CD14-positive monocyte (primary cell): ENCODE measurements around the gene DCDC2. TPM values are rescaled to one million over a fixed set of nuclear protein-coding genes. Genes with fewer than 3 reads are reported as not detected.

Experiments used
- DNase-seq, 3 donors: peaks; one replicate each; pipeline ENCODE4 v3.0.0-alpha.2; 2011 to 2022
- H2AFZ ChIP-seq: 2 replicates; pipeline ENCODE4 v1.6.0; 2012; ENCODE audit warnings: mild to moderate bottlenecking, low read depth, low read length, inconsistent platforms; ENCODE audit not compliant: insufficient read depth, poor library complexity, severe bottlenecking
- H3K27ac ChIP-seq, 2 donors: 1 replicate in 1 of 2; 2 replicates in 1 of 2; pipeline ENCODE4 v1.5.1; 2012 to 2013; ENCODE audit warnings: low read length in 2 of 2, control low read depth in 1 of 2, inconsistent platforms in 1 of 2, low read depth in 1 of 2, mild to moderate bottlenecking in 1 of 2
- H3K27me3 ChIP-seq, 2 donors: one replicate each; pipeline versions ENCODE4 v1.6.0 to v1.6.1; 2011 to 2013; ENCODE audit warnings: low read length in 2 of 2; ENCODE audit not compliant: control insufficient read depth in 2 of 2, insufficient read depth in 2 of 2
- H3K36me3 ChIP-seq, 2 donors: replicated peaks in 1 of 2; 1 replicate in 1 of 2; 2 replicates in 1 of 2; pipeline versions ENCODE4 v1.5.1 to v1.6.1; 2012 to 2013; ENCODE audit warnings: low read length in 2 of 2, control low read depth in 1 of 2, inconsistent platforms in 1 of 2, mild to moderate bottlenecking in 1 of 2; ENCODE audit not compliant: insufficient read depth in 2 of 2, control insufficient read depth in 1 of 2
- H3K4me1 ChIP-seq, 2 donors: 1 replicate in 1 of 2; 2 replicates in 1 of 2; pipeline versions ENCODE4 v1.5.1 to v1.6.1; 2012 to 2013; ENCODE audit warnings: low read length in 2 of 2, control low read depth in 1 of 2, inconsistent platforms in 1 of 2, mild to moderate bottlenecking in 1 of 2, moderate library complexity in 1 of 2; ENCODE audit not compliant: insufficient read depth in 2 of 2, control insufficient read depth in 1 of 2
- H3K4me2 ChIP-seq: replicated peaks from 2 replicates; pipeline ENCODE3; 2012; ENCODE audit warnings: low read length, moderate library complexity, mild to moderate bottlenecking; ENCODE audit not compliant: poor library complexity, severe bottlenecking; ENCODE audit errors: extremely low read depth
- H3K4me3 ChIP-seq, 3 experiments: fragments of 200-600 bp in 1 of 3; sonication (generic) in 1 of 3; replicated peaks in 1 of 3; 1 replicate in 2 of 3; 2 replicates in 1 of 3; pipeline ENCODE4 v1.5.1; 2011 to 2013; ENCODE audit warnings: low read length in 3 of 3, mild to moderate bottlenecking in 3 of 3, control low read depth in 2 of 3, low read depth in 2 of 3, inconsistent platforms in 1 of 3, moderate library complexity in 1 of 3
- H3K79me2 ChIP-seq: 2 replicates; pipeline ENCODE4 v1.6.0; 2012; ENCODE audit warnings: mild to moderate bottlenecking, control low read depth, inconsistent platforms, low read length, moderate library complexity; ENCODE audit not compliant: insufficient read depth
- H3K9ac ChIP-seq: 2 replicates; pipeline ENCODE4 v1.6.0; 2017; ENCODE audit warnings: low read length, mild to moderate bottlenecking; ENCODE audit not compliant: insufficient read depth, poor library complexity, severe bottlenecking
- H3K9me3 ChIP-seq, 2 donors: replicated peaks in 1 of 2; 1 replicate in 1 of 2; 2 replicates in 1 of 2; pipeline versions ENCODE4 v1.5.1 to v1.6.1; 2012 to 2013; ENCODE audit warnings: low read length in 2 of 2, control low read depth in 1 of 2; ENCODE audit not compliant: control insufficient read depth in 1 of 2, insufficient read depth in 1 of 2
- H4K20me1 ChIP-seq: 2 replicates; pipeline ENCODE4 v1.6.0; 2012; ENCODE audit warnings: mild to moderate bottlenecking, low read length, control low read depth, moderate library complexity; ENCODE audit not compliant: insufficient read depth
- H3K27ac Mint-ChIP-seq, 7 donors: one replicate each; pipeline ENCODE4 v1.8.0; 2020; ENCODE audit warnings: mild to moderate bottlenecking in 7 of 7, mixed read lengths in 7 of 7, moderate library complexity in 6 of 7, inconsistent platforms in 2 of 7
- H3K27me3 Mint-ChIP-seq, 3 donors: one replicate each; pipeline ENCODE4 v1.8.0; 2021 to 2022; ENCODE audit warnings: low read depth in 3 of 3, mild to moderate bottlenecking in 3 of 3, mixed read lengths in 3 of 3, moderate library complexity in 3 of 3, inconsistent platforms in 1 of 3
- H3K36me3 Mint-ChIP-seq, 2 donors: one replicate each; pipeline ENCODE4 v1.8.0; 2020; ENCODE audit warnings: mixed read lengths in 2 of 2, inconsistent platforms in 1 of 2, mild to moderate bottlenecking in 1 of 2
- H3K4me1 Mint-ChIP-seq: one replicate; pipeline ENCODE4 v1.8.0; 2020; ENCODE audit warnings: mild to moderate bottlenecking, mixed read lengths
- H3K4me3 Mint-ChIP-seq, 2 donors: one replicate each; pipeline ENCODE4 v1.8.0; 2020; ENCODE audit warnings: mild to moderate bottlenecking in 2 of 2, mixed read lengths in 2 of 2, moderate library complexity in 1 of 2
- H3K9me3 Mint-ChIP-seq, 7 donors: one replicate each; pipeline ENCODE4 v1.8.0; 2020 to 2022; ENCODE audit warnings: mixed read lengths in 7 of 7, mild to moderate bottlenecking in 6 of 7, moderate library complexity in 6 of 7, inconsistent platforms in 2 of 7
- CTCF ChIP-seq: fragments of 200-600 bp; IDR thresholded peaks from one replicate; pipeline ENCODE4 v1.8.0; 2022; ENCODE audit warnings: antibody characterized with exemption, mild to moderate bottlenecking
- WGBS: methylation state at CpG from one replicate; pipeline ENCODE4 v1.1.5; 2013; ENCODE audit warnings: missing lambda C conversion rate; ENCODE audit not compliant: insufficient coverage; 5-methylcytosine and 5-hydroxymethylcytosine counted together
- intact Hi-C, 2 donors: fragments of 100-400 bp; cut with micrococcal nuclease; formaldehyde crosslinking; loops; one replicate each; pipeline versions ENCODE4 v1.15.0 to v1.15.1; 2023
- polyA plus RNA-seq, 3 donors: library from polyadenylated mRNA; depleted of rRNA in 1 of 3; unstranded in 2 of 3; stranded (reverse) in 1 of 3; fragments of 300-500 nt in 2 of 3; fragments of >200 nt in 1 of 3; fragmentation: Illumina TruSeq in 2 of 3; gene quantifications; 1 replicate in 2 of 3; 2 replicates in 1 of 3; pipeline ENCODE4 v1.2.3, GENCODE V29; 2012 to 2021

The DCDC2 gene
- polyA plus RNA-seq, 3 donors, result not detected

- no peaks in the 10 kb centered on the region for H3K79me2 ChIP-seq
Observed at GRCh38 chr6:24352434-24352833, 5.4 kb downstream of the DCDC2 start.

GRCh38 chr6:24344976-24345375 lies 12.9 kb downstream of the DCDC2 start:
- Histone ChIP-seq H3K27ac (no peak overlapping the region), H3K79me2 (no peaks in the 10 kb centered on the region), H3K36me3 (no peaks in the 10 kb centered on the region), H3K4me1 (no peaks in the 10 kb centered on the region), H3K4me2 (no peak overlapping the region), H3K27me3 (peaks cover 0 to 3% of the 10 kb centered on the region in 2 donors), H2AFZ (no peak overlapping the region), H3K9me3 (no peaks in the 10 kb centered on the region), H3K4me3 (no peak overlapping the region), H3K9ac (no peak overlapping the region), H4K20me1 (no peaks in the 10 kb centered on the region)
- TF ChIP-seq CTCF, result no peak
- no peak overlapping the region for H3K4me3 Mint-ChIP-seq
- H3K27ac Mint-ChIP-seq, result no peak overlapping the region
- H3K4me1 Mint-ChIP-seq, result no peaks in the 10 kb centered on the region
- no CpG with 5 or more reads among the region's 3 CpGs for WGBS
- DNase-seq, result no peak
- H3K9me3 Mint-ChIP-seq, result peaks cover 0 to 5% (median 2%) of the 10 kb centered on the region in 7 donors
- intact Hi-C loops, result no loop called here
- H3K36me3 Mint-ChIP-seq, result no peaks in the 10 kb centered on the region
- peaks cover 0 to 11% (median 6%) of the 10 kb centered on the region in 3 donors for H3K27me3 Mint-ChIP-seq

More at GRCh38 chr6:24352434-24352833, 5.4 kb downstream of the DCDC2 start:
- Mint-ChIP-seq H3K4me1 (no peaks in the 10 kb centered on the region), H3K27me3 (peaks cover 16 to 28% (median 20%) of the 10 kb centered on the region in 3 donors), H3K27ac (no peak overlapping the region), H3K9me3 (peaks cover 0 to 4% (median 0%) of the 10 kb centered on the region in 7 donors), H3K4me3 (no peak overlapping the region), H3K36me3 (no peaks in the 10 kb centered on the region)
- WGBS, result no CpG with 5 or more reads among the region's 1 CpG
- Histone ChIP-seq H3K27me3 (peaks cover 14 to 26% of the 10 kb centered on the region in 2 donors), H3K4me1 (peaks cover 0 to under 1% of the 10 kb centered on the region in 2 donors), H3K4me3 (no peak overlapping the region), H3K4me2 (no peak overlapping the region), H4K20me1 (no peaks in the 10 kb centered on the region), H3K27ac (no peak overlapping the region), H3K9me3 (peaks cover 0 to 3% of the 10 kb centered on the region in 2 donors), H3K9ac (no peak overlapping the region), H3K36me3 (no peaks in the 10 kb centered on the region), H2AFZ (no peak overlapping the region)
- no peak for TF ChIP-seq CTCF
- DNase-seq, result no peak
- intact Hi-C loops, result no loop called here
